GM12875 (cell line): Measurements from ENCODE around the gene METTL15.
"Not testable (repeated sequence)": the region's sequence is repeated elsewhere in the genome, so short reads cannot be mapped to it uniquely, and the experiment has no call there.

Experiments
- H3K4me3 ChIP-seq: one replicate; pipeline ENCODE4 v1.5.1; 2011; ENCODE audit warnings: low read depth, low read length, control low read depth
- TF ChIP-seq, protein P1 (sequence below): IDR thresholded peaks from 2 replicates; pipeline ENCODE4 v1.5.1; 2011; ENCODE audit warnings: low read depth, mild to moderate bottlenecking, control low read depth, inconsistent platforms, low read length, moderate library complexity, borderline replicate concordance; ENCODE audit not compliant: insufficient read depth

METTL15 gene

DNA sequence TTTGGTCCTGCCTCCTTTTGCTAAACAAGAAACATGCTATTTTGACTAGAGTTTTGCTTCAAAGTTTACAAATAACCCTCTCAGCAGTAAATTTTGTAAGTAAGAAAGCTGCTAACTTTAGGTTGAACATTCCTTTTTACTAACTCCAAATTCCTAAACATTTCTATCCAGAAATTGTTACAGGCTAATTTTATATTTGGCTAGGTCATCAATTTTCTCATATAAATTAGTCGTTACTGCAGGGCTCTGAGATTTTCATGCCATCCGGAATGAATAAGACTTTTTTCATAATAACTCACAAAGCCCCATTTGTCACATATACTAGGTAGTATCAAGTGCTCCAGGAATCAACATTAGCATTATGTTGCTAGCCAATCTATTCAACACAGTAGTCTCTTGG, 143.1 kb downstream of the METTL15 start:
- H3K4me3 ChIP-seq, result no peak overlapping the region

DNA sequence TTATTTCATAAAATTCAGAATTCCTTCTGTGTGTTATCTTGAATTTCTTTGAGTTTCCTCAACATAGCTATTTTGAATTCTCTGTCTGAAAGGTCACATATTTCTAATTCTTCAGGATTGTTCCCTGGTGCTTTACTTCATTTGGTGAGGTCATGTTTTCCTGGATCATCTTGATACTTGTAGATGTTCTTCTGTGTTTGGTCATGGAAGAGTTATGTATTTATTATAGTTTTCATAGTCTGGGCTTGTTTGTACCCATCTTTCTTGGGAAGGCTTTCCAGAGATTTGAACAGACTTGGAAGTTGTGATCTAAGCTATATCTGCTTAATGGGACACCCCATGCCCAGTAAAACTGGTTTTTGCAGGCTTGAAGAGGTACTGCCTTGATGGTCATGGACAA, 149.6 kb downstream of the METTL15 start:
- H3K4me3 ChIP-seq, result no peak overlapping the region
- TF ChIP-seq, protein P1, sequence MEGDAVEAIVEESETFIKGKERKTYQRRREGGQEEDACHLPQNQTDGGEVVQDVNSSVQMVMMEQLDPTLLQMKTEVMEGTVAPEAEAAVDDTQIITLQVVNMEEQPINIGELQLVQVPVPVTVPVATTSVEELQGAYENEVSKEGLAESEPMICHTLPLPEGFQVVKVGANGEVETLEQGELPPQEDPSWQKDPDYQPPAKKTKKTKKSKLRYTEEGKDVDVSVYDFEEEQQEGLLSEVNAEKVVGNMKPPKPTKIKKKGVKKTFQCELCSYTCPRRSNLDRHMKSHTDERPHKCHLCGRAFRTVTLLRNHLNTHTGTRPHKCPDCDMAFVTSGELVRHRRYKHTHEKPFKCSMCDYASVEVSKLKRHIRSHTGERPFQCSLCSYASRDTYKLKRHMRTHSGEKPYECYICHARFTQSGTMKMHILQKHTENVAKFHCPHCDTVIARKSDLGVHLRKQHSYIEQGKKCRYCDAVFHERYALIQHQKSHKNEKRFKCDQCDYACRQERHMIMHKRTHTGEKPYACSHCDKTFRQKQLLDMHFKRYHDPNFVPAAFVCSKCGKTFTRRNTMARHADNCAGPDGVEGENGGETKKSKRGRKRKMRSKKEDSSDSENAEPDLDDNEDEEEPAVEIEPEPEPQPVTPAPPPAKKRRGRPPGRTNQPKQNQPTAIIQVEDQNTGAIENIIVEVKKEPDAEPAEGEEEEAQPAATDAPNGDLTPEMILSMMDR, result no peak

More for the DNA sequence above, 143.1 kb downstream of the METTL15 start:
- TF ChIP-seq, protein P1, result no peak

DNA sequence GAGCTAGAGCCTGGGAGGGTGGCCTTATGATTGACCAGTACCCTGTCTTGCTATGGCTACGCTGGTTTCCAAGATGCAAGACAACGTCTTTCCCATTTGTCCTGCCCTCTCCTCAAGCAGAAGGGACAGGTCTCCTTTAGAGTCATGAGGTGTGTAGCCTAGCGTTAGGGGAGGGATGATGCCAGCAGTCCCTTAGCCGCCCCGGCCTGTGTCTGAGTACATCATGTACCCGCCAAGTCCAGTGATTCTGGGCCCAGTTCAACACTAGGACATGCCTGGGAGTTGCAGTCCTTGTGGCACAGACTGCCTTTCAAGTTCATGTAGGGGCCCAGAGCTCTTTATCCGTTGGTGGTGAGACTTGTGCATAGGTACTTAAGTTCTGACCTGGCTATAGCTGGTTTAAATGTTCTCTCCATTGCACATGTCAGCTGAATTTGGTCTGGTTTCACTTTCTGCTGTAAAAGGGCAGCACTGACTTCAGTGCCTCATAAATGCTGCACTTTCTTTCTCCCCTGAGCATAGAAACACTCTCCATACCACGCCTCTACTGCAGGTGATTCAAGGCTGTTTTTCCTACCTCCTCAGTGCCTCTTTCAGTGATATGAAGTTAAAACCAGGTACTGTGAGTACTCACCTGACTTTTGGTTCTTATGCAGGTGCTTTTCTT, 151.1 kb downstream of the METTL15 start:
- TF ChIP-seq, protein P1, result no peak
- no peak overlapping the region for H3K4me3 ChIP-seq

DNA sequence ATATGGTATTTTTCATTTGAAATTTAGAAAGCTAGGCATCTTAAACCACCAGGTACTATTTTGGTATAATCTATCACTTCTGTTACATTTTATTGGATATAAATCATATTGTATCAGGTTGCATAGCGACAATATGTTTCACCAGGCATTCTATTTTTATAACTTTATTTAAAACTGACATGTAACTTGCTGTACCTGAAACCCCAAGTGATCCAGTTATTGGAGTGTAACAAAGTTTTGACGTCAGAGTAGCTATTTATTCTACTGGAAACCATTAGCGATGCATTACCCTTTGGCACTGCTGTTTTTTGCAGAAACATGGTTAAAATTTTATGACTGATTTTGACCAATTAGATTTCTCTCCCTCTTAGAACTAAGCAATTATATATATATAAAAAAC, 160.7 kb downstream of the METTL15 start:
- H3K4me3 ChIP-seq, result no peak overlapping the region
- TF ChIP-seq, protein P1, result no peak

DNA sequence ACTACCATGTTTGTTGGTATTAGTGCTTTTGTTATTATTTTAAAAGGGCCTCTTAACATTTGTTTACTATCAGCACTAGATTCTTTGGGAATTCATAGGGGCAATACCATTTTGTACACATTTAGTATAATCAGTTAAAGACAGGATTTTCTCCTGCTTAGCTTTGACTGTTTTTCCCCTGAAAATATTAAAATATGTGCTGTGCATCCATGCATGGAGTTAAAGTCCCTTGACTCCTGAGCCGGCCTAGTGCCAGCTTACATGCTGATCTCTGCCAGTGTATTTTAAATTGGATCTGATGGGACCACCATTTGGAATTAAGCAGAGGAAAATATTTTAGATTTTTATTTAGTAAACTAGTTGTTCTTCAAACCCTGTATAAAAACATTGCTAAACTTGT, 161.4 kb downstream of the METTL15 start:
- no peak overlapping the region for H3K4me3 ChIP-seq
- TF ChIP-seq, protein P1, result no peak

DNA sequence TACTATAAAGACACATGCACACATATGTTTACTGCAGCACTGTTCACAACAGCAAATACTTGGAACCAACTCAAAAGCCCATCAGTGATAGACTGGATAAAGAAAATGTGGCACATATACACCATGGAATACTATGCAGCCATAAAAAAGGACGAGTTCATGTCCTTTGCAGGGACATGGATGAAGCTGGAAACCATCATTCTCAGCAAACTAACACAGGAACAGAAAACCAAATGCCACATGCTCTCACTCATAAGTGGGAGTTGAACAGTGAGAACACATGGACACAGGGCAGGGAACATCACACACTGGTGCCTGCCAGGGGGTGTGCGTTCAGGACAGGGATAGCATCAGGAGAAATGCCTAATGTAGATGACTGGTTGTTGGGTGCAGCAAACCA, 164.1 kb downstream of the METTL15 start:
- H3K4me3 ChIP-seq, result not testable (repeated sequence)

DNA sequence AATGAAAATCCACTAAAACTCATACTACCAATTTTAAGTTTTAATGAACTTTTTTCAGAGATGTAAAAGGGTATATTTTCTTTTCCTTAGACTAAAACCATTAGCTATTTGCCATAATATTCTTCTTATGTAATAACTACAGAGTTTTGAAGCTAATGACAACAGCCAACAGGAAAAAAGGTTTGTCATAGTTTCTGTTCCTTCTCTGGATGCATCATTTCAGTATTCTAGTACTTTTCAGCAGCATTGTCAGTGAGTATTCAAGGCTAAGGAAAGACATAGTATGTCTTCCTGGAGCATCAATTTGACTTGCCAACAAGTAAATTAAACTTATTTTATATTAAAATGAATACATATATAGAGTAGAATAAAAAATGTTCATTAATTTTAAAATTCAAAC, 166.0 kb downstream of the METTL15 start:
- TF ChIP-seq, protein P1, result no peak
- H3K4me3 ChIP-seq, result no peak overlapping the region
